Epithelial cell of prostate (primary cell): ENCODE data around the gene RTN4.
"Not testable (repeated sequence)": the region's sequence is repeated elsewhere in the genome, so short reads cannot be mapped to it uniquely, and the experiment has no call there.

ENCODE experiments used
- DNase-seq: peaks from one replicate; pipeline ENCODE4 v3.0.0-alpha.2; 2011; ENCODE audit warnings: low read depth, low spot score
- H3K27ac ChIP-seq: fragments of 450-650 bp; 2 replicates; pipeline ENCODE4 v1.5.1; 2017; ENCODE audit warnings: mild to moderate bottlenecking

RTN4 gene

DNA sequence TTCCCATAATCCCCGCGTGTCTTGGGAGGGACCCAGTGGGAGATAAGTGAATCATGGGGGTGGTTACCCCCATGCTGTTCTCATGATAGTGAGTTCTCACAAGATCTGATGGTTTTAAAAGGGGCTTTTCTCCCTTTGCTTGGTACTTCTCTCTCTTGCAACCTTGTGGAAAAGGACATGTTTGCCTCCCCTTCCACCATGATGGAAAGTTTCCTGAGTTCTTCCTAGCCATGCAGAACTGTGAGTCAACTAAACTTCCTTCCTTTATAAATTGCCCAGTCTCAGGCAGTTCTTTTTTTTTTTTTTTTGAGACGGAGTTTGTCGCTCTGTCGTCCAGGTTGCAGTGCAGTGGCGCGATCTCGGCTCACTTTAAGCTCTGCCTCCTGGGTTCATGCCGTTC, 26.5 kb upstream of the RTN4 start:
- DNase-seq = no peak
- no peak overlapping the region for H3K27ac ChIP-seq

DNA sequence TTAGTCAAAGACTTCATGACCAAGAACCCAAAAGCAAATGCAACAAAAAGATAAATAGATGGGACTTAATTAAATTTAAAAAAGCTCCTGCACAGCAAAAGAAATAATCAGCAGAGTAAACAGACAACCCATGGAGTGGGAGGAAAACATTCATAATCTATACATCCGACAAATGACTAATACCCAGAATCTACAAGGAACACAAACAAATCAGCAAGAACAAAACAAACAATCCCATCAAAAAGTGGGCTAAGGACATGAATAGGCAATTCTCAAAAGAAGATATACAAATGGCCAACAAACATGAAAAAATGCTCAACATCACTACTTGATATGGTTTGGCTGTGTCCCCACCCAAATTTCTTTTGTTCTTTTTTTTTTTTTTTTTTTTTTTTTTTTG, 25.8 kb upstream of the RTN4 start:
- not testable (repeated sequence) for DNase-seq, H3K27ac ChIP-seq

DNA sequence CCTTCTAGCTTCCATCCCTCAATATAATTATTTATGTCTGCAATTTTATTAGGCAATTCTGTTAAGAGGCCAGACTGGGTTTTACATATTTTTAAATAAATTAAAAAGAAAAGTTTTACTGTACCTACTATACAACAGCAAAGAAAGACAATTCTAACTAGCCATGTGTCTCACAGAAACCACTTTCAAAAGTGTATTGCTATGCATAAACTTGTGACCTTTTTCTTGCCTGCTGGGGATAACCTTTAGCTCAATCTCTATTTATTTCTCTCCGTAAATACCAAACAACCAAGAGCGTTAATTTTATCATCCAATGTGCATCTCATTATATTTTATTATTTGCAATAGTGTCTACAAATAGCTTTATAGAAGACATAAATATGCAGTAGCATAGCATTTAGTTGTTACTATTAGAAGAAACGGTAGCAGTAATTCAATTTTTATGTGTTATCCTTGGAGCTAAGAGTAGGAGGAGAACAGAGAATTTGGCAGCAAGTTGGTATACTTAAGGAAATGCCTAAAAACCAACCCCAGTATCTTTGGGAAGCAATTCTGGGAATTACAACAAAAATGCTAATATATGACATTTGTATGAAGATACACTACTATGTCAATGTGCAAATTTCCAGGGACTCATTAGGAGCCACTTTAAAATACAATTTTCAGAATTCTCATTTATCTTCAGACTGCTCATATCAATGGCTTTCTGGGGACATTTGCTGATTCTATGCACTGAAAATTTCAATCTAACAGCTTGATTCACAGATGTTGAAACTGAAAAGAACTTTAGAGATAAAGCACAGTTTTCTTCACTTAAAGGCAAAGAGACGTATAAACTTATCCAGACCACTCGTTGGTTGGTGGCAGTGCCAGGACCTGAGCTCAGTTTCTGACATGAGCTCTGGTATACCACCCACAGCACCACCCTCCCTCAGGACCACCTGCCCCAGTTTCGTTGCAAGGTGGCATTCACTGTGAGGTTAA, 23.0 kb upstream of the RTN4 start:
- no peak overlapping the region for H3K27ac ChIP-seq
- no peak for DNase-seq

DNA sequence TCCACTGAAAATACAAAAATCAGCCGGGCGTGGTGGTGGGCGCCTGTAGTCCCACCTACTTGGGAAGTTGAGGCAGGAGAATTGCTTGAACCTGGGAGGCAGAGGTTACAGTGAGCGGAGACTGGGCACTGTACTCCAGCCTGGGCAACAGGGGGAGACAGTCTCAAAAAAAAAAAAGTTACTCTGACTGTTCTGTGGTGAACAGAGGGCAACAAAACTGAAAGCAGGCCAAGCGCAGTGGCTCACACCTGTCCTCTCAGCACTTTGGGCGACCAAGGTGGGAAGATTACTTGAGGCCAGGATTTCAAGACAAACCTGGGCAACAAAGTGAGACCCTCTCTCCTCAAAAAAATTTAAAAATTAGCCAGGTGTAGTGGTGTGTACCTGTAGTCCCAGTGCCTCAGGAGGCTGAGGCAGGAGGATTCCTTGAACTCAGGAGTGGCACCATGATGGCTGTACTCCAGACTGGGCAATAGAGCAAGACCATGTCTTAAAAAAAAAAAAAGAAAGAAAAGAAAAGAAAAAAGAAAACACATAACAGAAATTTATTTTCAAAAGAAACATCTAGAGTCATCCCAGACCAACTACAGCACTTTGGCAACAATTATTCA, 13.6 kb upstream of the RTN4 start:
- DNase-seq = no peak
- H3K27ac ChIP-seq = no peak overlapping the region

DNA sequence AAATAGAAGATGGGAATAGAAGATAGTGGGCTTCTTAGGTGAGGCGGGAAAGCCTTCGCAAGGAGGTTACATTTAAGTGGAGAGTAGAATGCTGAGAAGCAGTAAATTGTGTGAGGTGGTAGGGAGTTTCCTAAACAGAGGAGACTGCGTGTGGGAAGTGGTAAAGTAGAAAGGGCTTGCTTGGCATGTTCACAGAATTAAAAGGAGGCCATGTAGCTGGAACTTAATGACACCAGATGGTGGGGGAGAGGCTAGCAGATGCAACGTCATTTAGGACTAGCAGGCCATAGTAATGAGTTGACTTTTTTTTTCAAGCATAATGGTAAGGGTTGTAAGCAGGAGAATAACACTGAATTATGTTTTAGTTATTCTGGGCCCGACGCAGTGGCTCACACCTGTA, 13.0 kb upstream of the RTN4 start:
- DNase-seq = no peak
- H3K27ac ChIP-seq = no peak overlapping the region

DNA sequence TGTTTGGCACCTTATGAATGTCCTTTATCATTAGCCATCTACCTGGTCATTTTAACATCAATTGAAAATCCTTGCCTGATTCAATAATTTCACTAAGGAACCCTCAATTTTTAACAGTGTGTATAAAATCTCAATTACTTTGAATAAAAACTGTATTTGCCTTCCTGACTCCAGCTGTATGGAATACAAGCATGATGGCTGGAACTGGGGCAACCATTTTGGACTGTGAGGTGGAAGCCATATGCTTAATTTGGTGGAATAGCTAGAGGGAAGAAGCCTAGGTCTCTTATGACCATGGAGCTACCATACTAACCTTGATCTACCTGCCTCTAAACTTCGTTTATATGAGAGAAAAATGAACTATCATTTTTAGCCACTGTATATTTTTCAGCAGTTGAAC, 12.5 kb upstream of the RTN4 start:
- no peak overlapping the region for H3K27ac ChIP-seq
- DNase-seq = no peak

DNA sequence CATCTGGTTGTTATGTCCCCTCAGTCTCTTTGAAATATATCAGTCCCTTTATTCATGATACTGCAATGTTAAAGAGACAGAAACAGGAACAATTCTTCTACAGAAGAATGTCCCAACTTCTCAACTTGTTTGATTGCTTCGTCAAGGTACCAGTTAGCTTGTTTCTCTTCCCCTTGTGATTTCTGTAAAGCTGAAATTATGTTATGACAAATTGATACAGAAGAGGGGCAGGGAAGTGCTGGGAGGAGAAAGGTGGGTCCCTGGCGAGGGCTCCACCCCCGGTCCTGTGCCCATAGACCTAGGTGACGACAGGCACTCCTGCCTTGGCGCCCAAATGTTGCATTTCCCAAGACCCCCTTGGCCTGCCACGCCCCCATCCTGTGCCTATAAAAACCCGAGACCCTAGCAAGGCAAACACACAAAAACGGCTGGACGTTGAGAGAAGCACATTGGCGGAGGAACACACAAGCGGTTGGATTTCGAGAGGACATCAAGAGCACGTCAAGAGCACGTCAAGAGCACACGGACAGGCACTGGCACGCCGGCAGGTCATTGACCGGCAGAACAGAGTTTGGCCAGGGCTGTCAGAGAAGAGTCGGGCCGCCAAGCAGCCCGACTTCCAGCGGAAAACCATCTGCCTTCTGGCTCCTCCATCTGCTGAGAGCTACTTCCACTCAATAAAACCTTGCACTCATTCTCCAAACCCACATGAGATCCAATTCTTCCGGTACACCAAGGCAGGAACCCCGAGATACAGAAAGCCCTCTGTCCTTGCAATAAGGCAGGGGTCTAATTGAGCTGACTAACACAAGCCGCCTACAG, 11.5 kb upstream of the RTN4 start:
- H3K27ac ChIP-seq = no peak overlapping the region
- DNase-seq = no peak

DNA sequence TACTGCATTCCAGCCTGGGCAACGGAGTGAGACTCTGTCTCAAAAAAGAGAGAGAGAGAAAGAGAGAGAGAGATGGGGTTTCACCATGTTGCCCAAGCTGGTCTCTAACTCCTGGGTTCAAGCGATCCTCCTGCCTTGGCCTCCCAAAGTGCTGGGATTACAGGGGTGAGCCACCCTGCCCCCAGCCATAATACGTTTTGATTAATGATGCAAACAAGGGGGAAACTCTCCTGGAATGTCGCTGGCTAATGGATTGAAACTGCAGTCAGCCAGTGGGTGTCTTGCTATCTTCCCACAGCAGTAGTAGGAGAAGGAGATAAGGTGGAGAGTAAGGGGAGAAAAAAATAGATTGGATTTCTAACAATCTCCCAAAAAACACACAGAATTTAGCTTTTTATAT, 9.5 kb upstream of the RTN4 start:
- no peak overlapping the region for H3K27ac ChIP-seq
- no peak for DNase-seq

DNA sequence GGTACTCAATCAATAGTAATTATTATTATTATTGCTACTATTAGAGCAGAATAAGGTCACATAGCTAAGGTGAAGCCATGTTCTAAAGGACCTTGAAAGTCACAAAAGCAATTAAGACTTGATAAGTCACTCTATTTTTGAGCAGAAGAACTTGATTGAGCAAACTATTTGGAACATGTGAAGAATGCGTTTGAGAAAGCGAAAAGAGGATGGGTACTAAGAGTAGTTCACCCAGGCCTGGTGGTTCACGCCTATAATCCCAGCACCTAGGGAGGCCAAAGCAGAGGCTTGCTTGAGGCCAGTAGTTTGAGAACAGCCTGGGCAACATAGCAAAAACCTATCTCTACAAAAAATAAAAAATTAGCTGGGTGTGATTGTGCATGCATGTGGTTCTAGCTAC, 7.2 kb upstream of the RTN4 start:
- no peak for DNase-seq
- H3K27ac ChIP-seq = no peak overlapping the region

DNA sequence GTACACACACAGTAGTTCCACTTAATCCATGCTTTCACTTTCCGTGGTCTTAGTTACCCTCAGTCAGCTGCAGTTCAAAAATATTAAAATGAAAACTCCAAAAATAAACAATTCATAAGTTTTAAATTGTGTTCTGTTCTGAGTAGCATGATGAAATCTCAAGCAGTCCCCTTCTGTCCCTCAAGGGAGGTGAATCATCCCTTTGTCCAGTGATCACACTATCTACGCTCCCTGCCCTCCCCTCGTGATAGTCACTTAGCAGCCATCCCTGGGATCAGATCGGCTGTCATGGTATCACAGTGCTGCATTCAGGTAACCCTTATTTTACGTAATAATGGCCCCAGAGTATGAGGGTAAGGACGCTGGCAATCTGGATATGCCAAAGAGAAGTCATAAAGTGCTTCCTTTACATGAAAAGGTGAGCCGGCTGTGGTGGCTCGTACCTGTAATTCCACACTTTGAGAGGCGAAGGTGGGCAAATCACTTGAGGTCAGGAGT, 5.8 kb upstream of the RTN4 start:
- no peak overlapping the region for H3K27ac ChIP-seq

DNA sequence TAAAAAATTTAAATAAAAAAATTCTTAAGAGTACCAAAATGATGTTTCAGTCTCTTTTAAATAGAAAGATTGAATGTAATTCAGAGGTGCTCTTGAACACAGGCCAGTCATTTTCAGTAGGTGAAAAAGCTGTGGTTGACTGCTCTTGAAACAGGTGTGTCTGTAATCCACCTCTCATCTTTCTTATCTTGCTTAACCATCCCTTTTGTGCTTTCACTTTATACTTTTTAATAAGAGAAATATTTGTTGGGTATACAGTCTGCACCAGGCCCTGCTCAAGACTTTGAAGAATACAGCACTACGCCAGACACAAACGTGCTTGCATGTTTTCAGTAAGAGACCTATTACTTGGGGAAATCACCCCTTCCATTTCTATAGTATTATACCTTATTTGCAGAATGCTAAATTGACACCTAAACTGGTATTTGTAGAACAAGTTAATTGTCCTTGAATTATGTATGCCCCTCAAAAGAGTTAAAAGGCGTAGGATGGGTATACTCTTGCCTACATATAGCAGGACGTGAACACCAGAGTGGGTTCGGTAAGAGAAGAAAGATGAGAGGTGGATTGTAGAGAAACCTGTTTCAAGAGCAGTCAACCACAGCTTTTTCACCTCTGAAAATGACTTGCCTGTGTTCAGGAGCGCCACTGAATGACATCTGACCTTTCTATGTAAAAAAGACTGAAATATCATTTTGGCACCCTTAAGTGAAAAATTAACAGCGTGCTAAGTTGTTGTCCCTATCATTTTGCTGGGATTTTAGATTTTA, 4.0 kb upstream of the RTN4 start:
- H3K27ac ChIP-seq = no peak overlapping the region
- no peak for DNase-seq

More for the DNA sequence above, 5.8 kb upstream of the RTN4 start:
- DNase-seq = no peak

DNA sequence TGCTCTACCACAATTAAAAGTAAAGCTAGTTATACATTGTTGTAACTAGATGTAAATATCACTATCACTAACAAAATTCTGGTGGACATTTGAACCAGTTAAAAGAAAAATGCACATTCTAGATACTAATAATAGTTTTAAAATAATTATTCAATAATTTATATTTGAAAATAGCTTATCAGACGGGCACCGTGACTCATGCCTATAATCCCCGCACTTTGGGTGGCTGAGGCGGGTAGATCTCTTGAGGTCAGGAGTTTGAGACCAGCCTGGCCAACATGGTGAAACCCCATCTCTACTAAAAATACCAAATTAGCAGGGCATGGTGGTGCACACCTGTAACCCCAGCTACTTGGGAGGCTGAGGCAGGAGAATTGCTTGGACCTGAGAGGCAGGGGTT, 3.0 kb upstream of the RTN4 start:
- H3K27ac ChIP-seq, DNase-seq: not testable (repeated sequence)

DNA sequence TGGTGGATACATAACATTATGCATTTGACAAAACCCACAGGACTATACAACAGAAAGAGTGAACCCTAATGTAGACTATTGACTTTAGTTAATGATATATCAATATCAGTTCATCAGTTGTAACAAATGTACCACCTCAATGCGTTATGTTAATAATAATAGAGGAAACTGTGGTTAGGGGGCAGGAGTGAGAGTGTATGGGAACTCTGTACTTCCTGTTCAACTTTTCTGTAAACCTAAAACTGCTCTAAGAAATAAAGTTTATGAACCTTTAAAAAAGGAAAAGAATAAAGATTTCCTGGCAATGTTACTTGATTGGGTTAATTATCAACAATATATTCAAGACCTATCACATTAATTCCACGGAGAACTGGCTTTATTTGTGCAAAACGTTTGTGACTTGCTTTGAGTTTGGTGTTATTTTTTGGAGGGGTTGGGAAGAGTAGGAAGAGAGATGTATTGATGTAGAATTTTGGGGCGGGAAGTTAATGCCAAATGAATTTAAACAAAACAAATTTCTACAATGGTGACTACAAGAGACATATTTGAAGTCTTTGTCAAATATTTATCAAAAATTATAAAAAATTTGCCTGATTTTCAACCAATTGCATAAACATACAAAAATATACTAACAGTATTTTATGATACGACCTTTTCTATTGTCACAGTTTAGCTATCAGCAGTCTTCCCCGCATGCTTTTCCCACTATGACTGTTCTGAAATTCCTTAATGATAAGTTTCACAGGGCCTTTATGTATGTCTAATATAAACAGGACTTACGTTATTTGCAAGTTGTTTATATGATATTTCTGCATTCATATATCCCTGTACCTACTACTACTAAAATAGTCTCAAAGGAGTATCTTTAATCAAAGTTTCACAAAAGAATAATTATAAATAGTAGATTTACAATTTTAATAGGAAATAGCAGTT, 2.1 kb upstream of the RTN4 start:
- no peak for DNase-seq
- peak overlapping the region; percentile 100 for H3K27ac ChIP-seq

DNA sequence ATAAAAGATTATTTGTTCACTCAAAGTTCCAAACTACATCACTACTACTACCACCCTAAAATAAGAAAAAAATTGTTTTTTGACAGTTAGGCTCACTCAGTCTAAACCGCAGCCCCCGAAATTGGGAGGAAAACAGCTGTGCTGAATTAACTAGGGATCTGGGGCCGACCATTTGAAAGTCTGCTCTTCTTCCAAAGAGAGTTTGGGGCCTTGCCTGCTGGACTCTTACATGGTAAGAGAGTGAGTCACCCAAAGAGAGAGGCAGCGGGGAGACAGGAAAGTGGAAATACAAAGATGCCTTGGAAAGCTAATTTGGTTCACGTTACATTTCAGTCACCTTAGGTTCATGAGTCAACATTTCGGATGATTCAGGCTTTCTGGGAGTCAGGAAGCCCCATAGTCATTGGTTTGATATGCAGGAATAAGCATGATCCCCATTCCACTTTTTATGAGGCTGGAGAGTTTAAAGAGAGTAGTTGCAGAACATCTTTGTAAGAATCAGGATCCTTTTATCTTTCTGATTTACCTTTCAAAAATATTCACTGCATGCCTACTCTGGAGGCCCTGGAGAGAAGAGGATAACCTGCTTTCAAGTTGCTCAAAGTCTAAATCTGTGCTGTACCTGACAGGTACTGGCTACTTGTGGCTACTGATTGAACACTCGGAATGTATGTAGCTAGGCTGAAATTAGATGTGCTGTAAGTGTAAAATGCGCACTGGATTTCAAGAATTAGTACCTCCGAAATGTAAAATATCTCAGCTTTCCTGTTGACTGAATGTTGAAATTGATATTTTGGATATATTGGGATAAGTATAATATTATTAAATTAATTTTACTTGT, 995 bp upstream of the RTN4 start:
- peak; percentile 98 for DNase-seq
- H3K27ac ChIP-seq = peak overlapping the region; percentile 100

DNA sequence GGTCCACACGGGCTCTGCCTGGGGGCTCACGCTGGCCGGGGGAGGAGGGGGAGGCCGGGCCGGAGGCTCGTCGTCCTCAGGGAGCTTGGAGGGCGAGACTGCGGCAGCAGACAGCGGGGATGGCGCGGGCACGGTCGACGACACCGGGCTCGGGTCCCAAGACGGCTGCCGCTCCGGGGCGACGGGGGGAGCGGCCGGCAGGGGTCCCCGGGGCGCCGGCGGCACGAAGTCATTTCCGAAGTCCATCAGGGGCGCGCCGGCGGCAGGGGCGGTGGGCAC, 491 bp downstream of the RTN4 start:
- H3K27ac ChIP-seq = peak overlapping the region; percentile 100
- no peak for DNase-seq

DNA sequence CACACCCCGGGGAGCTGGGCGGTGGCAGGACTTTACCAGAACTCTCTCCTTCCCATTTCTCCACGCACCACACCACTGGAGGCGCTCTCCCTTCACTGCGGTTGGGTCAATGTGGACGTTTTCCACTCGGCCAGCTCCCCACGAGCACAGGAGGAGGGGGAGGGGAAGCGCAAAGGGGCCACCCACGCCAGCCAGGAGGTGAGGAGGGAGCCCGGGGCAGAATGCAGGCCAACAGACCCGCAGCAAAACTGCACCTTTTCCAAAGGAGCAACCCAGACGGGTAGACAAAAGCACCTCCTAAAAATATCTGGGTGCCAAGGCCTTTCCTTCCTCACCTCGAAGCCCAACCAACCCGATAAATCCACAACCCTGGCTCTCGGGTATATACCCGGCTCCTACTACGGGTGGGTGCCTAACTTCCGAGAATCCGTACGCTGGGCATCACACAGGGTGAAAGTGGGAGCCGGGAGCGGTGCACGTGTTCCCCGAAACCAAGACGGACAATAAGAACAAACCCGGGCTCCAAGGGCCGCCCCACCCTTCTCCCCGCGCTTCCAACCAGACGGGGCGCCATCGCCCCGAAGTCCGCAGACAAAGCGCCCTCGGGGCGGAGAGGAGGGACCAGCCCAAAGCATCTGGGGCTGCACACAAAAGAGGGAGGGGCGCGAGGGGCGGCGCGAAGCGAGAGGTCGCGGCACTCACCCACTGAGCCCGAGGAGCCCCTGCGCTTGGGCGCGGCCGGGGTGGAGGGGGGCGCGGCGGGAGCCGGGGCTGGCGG, 1.0 kb downstream of the RTN4 start:
- H3K27ac ChIP-seq = peak overlapping the region; percentile 100
- no peak for DNase-seq

DNA sequence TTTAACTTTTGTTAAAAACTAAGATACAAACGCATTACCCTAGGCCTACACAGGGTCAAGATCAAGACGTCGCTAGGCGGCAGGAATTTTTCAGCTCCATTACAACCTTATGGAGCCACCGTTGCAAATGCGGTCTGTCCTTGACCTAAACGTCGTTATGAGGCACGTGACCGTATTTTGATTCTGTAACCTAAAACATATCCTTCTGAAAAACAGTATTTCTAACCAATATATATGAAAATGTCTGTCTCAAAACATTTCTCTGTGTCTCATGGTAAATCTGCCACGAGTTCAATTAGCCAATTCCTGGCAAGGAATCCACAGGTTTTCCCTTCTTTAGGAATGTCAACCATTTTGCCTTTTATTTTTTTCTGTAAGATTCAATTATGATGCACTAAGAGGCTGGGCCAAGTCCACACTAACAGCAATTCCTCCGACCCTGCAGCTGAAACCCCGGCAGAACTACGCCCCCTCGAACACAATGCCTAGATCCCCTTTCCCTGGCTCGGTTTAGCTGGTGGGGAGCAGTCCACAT, 1.7 kb downstream of the RTN4 start:
- peak overlapping the region; percentile 100 for H3K27ac ChIP-seq

More for the DNA sequence above, 1.7 kb downstream of the RTN4 start:
- DNase-seq = no peak
